Astrocyte of the cerebellum (primary cell): ENCODE measurements around the gene ARHGAP8.

Experiments used
- DNase-seq: peaks from one replicate; pipeline ENCODE4 v3.0.0-alpha.2; 2011; ENCODE audit warnings: low read depth
- H3K4me3 ChIP-seq: 2 replicates; pipeline ENCODE4 v1.5.1; 2011; ENCODE audit warnings: mild to moderate bottlenecking, low read depth, low read length, moderate library complexity
- in situ Hi-C: cut with HindIII; loops from 2 replicates; pipeline ENCODE4 v1.10.0; 2017; ENCODE audit warnings: low sequenced_read_pairs
- TF ChIP-seq, protein P1 (sequence below): IDR thresholded peaks from 2 replicates; pipeline ENCODE4 v1.5.1; 2012; ENCODE audit warnings: low read length, low read depth, moderate library complexity, mild to moderate bottlenecking; ENCODE audit errors: missing control alignments

ARHGAP8 gene

DNA sequence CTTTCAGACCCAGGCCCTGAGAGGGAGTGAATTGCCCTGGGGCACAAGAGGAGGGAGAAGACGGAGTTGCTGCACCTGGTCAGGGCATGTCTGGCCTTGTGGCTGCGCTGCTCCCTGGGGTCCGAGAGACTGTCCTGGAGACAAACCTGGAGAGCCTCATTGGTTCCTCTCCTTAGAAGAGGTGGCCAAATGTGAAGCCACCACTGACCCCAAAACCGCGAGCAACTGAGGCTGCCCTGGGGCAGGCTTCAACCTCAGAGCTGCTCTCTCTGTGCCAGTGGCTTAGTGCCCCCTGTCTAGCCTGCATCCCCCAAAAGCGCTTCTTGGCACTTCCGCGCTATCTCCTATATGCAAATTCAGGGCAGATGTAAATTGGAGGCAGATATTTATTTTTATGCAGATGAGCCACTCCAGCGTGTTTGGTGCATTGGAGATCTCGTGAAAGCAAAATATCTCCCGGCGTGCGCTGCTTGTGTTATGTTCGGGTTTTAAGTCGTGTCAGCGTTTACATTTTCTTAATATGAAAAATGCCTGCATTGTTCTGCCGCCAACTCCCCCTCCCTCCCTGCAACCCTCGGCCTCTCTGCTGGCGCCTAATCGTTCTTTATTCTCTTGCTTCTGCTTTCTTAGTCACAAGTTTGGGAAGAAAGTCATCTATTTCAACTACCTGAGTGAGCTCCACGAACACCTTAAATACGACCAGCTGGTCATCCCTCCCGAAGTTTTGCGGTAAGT is 69.5 kb downstream of the ARHGAP8 start:
- H3K4me3 ChIP-seq: no peak overlapping the region
- TF ChIP-seq, protein P1, sequence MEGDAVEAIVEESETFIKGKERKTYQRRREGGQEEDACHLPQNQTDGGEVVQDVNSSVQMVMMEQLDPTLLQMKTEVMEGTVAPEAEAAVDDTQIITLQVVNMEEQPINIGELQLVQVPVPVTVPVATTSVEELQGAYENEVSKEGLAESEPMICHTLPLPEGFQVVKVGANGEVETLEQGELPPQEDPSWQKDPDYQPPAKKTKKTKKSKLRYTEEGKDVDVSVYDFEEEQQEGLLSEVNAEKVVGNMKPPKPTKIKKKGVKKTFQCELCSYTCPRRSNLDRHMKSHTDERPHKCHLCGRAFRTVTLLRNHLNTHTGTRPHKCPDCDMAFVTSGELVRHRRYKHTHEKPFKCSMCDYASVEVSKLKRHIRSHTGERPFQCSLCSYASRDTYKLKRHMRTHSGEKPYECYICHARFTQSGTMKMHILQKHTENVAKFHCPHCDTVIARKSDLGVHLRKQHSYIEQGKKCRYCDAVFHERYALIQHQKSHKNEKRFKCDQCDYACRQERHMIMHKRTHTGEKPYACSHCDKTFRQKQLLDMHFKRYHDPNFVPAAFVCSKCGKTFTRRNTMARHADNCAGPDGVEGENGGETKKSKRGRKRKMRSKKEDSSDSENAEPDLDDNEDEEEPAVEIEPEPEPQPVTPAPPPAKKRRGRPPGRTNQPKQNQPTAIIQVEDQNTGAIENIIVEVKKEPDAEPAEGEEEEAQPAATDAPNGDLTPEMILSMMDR: no peak
- DNase-seq: no peak
- in situ Hi-C loops: no loop called here

DNA sequence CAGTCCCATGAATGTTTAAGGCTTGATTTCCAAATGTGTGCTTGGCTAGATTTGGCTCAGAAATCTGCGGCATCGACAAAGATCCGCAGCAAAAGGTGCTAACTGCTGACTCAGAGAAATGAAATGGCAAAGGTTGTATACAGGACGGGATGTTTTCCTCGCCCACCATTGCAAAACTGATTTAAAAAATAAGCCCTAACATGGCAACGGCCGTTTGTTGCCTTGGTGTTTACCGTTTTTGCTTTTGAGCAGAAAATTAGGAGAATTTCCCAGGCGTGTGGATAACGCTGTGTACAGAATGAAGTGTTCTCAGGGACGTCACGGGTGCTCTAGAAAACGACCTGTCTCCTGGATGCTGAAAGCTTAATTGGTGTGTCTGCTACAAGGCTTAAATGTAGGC is 70.2 kb downstream of the ARHGAP8 start:
- in situ Hi-C loops: no loop called here
- TF ChIP-seq, protein P1: no peak
- H3K4me3 ChIP-seq: no peak overlapping the region
- DNase-seq: no peak

DNA sequence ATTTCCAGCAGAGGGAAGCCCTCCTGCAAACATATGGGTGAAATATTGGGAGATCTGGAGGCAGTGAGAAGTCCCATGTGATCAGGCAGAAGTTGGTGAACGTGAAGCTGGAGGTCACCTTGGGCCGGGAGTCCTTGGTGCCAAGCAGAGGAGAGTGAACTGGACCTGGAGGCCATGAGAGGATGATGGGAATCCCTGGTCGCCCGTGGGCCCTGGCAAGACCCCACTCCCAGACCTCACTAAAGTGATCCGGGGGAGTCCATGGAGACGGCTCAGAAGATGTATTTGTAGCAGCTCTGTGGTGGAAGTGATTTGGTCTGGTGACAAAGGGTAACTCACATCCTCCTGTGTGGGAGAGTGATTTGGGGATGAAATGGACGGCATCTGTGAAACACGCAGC is 71.0 kb downstream of the ARHGAP8 start:
- DNase-seq: no peak
- TF ChIP-seq, protein P1: no peak
- H3K4me3 ChIP-seq: no peak overlapping the region
- in situ Hi-C loops: no loop called here

DNA sequence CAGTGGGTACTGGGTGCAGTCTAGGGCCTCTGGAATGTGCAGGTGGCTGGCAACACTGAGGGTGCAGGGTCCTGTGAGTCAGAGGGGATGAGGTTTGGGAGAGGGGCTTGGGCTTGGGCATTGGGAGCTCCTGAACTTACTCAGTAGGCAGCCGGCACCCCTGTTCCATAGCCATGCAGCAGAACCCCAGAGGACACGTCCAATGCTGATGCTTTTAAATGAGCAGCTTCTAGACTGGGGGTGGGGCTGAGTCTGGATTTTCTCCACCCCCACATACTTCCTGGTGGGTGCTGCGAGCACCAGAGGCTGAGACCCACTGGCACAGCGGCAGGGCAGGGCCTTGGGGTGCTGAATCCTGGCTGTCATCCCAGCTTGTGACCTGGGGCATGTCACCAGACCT is 71.4 kb downstream of the ARHGAP8 start:
- no peak for DNase-seq
- no peak overlapping the region for H3K4me3 ChIP-seq
- TF ChIP-seq, protein P1: no peak
- in situ Hi-C loops: no loop called here

DNA sequence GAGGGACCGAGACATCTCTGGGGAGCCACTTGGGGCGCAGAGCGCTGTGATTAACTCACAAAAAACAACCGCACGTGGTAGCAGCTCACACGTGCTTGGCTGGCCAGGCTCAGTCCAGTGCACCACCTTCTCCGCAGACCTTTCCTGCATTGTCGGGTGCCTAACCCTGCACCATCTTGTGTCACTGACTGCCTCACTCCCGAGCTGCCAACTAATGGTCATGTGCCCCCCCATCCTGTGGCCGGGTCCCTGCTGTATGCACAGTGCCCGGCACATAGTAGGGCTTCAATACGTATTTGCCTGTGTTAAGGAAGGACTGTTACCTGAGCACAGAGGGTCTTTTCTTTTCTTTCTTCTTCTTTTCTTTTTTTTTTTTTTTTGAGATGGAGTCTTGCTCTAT is 71.9 kb downstream of the ARHGAP8 start:
- no peak overlapping the region for H3K4me3 ChIP-seq
- no peak for DNase-seq
- TF ChIP-seq, protein P1: no peak
- in situ Hi-C loops: no loop called here

DNA sequence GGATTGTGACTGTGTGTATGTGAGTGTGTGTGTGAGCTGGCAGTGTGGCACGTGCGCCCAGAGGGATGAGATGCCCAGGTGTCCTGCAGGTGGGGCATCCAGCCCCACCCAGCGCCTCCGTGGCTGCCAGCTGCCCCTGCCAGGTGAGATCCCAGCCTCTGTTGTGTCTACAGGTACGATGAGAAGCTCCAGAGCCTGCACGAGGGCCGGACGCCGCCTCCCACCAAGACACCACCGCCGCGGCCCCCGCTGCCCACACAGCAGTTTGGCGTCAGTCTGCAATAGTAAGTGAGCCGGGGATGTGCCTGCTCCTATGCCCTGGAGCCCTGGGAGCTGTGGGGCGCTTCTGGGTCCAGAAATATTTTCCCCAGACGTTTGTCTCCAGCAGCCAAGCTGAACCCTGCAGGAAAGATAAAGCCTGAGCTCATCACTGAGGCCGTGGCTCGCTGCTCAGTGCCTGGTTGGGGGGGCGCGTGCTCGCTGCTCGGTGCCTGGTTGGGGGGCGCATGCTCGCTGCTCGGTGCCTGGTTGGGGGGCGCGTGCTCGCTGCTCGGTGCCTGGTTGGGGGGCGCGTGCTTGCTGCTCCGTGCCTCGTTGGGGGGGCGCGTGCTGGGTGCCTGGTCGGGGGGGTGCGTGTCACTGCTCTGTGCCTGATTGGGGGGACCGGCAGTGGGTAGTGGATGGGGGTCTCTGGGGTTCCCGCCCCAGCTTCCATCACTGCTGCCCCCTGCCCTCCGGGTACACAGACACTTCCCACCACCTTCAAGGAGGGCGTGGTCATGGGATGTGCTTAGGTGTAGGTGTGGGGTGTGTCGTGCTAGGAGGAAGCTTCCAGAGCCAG is 73.2 kb downstream of the ARHGAP8 start:
- in situ Hi-C loops: no loop called here
- DNase-seq: no peak
- TF ChIP-seq, protein P1: no peak
- no peak overlapping the region for H3K4me3 ChIP-seq
